HEK293 (cell line): ENCODE data around the gene OR14K1.
"Not testable (repeated sequence)": the region's sequence is repeated elsewhere in the genome, so short reads cannot be mapped to it uniquely, and the experiment has no call there.

Experiments used
- CTCF ChIA-PET: fragments of 350-600 bp; formaldehyde crosslinking; extraction: SDS; loops from one replicate; lab custom pipeline; 2021; ENCODE audit warnings: antibody characterized with exemption; lab: Yijun Ruan, JAX
- POLR2A ChIA-PET: fragments of 300-600 bp; formaldehyde crosslinking; extraction: SDS; loops from one replicate; lab custom pipeline; 2020; ENCODE audit warnings: antibody characterized with exemption, inconsistent platforms; lab: Yijun Ruan, JAX
- H3K27ac ChIP-seq: fragments of 200-500 bp; sonication (Bioruptor generic); 2 replicates; pipeline ENCODE4 v1.5.1; 2014; ENCODE audit warnings: low read depth, low read length, control low read depth, inconsistent platforms; ENCODE audit errors: extremely low read depth
- H3K36me3 ChIP-seq, 2 experiments: fragments of 200-500 bp in 1 of 2; sonication (Bioruptor generic) in 1 of 2; 1 replicate in 1 of 2; 2 replicates in 1 of 2; pipeline ENCODE4 v1.5.1; 2014 to 2017; ENCODE audit warnings: inconsistent platforms in 2 of 2, low read length in 2 of 2; ENCODE audit not compliant: control insufficient read depth in 2 of 2, insufficient read depth in 1 of 2
- H3K4me1 ChIP-seq: fragments of 200-500 bp; sonication (Bioruptor generic); 2 replicates; pipeline ENCODE4 v1.5.1; 2014; ENCODE audit warnings: mild to moderate bottlenecking, low read length, inconsistent platforms; ENCODE audit not compliant: control insufficient read depth, insufficient read depth
- H3K4me3 ChIP-seq: 2 replicates; pipeline ENCODE4 v1.5.1; 2011; ENCODE audit warnings: low read depth, mild to moderate bottlenecking, control low read depth, low read length, moderate library complexity
- H3K9me3 ChIP-seq: fragments of 200-500 bp; sonication (Bioruptor generic); 2 replicates; pipeline ENCODE4 v1.5.1; 2014; ENCODE audit warnings: low read depth, low read length, inconsistent platforms; ENCODE audit not compliant: control insufficient read depth, insufficient read depth
- CTCF ChIP-seq: fragments of 450-650 bp; formaldehyde crosslinking; IDR thresholded peaks from 2 replicates; pipeline ENCODE4 v1.5.1; 2016; ENCODE audit warnings: missing biosample characterization, missing genetic modification characterization
- FEZF1 ChIP-seq: fragments of 450-650 bp; formaldehyde crosslinking; IDR thresholded peaks from 2 replicates; pipeline ENCODE4 v1.5.1; 2016; ENCODE audit warnings: missing biosample characterization, missing genetic modification characterization
- KLF7 ChIP-seq: fragments of 450-650 bp; formaldehyde crosslinking; IDR thresholded peaks from 2 replicates; pipeline ENCODE4 v1.5.1; 2016; ENCODE audit warnings: missing biosample characterization, missing genetic modification characterization, borderline replicate concordance
- PRDM1 ChIP-seq: fragments of 450-650 bp; formaldehyde crosslinking; IDR thresholded peaks from 2 replicates; pipeline ENCODE4; 2016; ENCODE audit warnings: missing biosample characterization, missing genetic modification characterization
- RBAK ChIP-seq: fragments of 450-650 bp; formaldehyde crosslinking; IDR thresholded peaks from 2 replicates; pipeline ENCODE4 v1.5.1; 2016; ENCODE audit warnings: missing biosample characterization, missing genetic modification characterization
- SP2 ChIP-seq: fragments of 450-650 bp; formaldehyde crosslinking; IDR thresholded peaks from 2 replicates; pipeline ENCODE4 v1.5.1; 2016; ENCODE audit warnings: missing biosample characterization, missing genetic modification characterization
- SP3 ChIP-seq: fragments of 450-650 bp; formaldehyde crosslinking; IDR thresholded peaks from 2 replicates; pipeline ENCODE4 v1.5.1; 2016; ENCODE audit warnings: missing biosample characterization, missing genetic modification characterization
- ZBTB21 ChIP-seq: fragments of 450-650 bp; formaldehyde crosslinking; IDR thresholded peaks from 2 replicates; pipeline ENCODE4 v1.5.1; 2017; ENCODE audit warnings: missing biosample characterization, missing genetic modification characterization
- ZBTB7A ChIP-seq: fragments of 450-650 bp; formaldehyde crosslinking; IDR thresholded peaks from 2 replicates; pipeline ENCODE4 v1.5.1; 2016; ENCODE audit warnings: low read depth, missing biosample characterization, missing genetic modification characterization
- ZNF157 ChIP-seq: fragments of 450-650 bp; formaldehyde crosslinking; IDR thresholded peaks from 2 replicates; pipeline ENCODE4 v1.5.1; 2016; ENCODE audit warnings: missing biosample characterization, missing genetic modification characterization
- ZNF184 ChIP-seq: fragments of 450-650 bp; IDR thresholded peaks from 2 replicates; pipeline ENCODE4 v1.5.1; 2018; ENCODE audit warnings: missing biosample characterization, mild to moderate bottlenecking, missing genetic modification characterization
- ZNF398 ChIP-seq: fragments of 450-650 bp; formaldehyde crosslinking; IDR thresholded peaks from 2 replicates; pipeline ENCODE4 v1.5.1; 2017; ENCODE audit warnings: missing biosample characterization, missing genetic modification characterization
- ZNF423 ChIP-seq: fragments of 450-650 bp; formaldehyde crosslinking; IDR thresholded peaks from 2 replicates; pipeline ENCODE4 v1.5.1; 2016; ENCODE audit warnings: missing biosample characterization, missing genetic modification characterization
- ZNF48 ChIP-seq: fragments of 450-650 bp; formaldehyde crosslinking; IDR thresholded peaks from 2 replicates; pipeline ENCODE4 v1.5.1; 2016; ENCODE audit warnings: missing biosample characterization, missing genetic modification characterization
- ZNF529 ChIP-seq: fragments of 450-650 bp; formaldehyde crosslinking; IDR thresholded peaks from 2 replicates; pipeline ENCODE4 v1.5.1; 2017; ENCODE audit warnings: missing genetic modification characterization, missing biosample characterization; ENCODE audit not compliant: insufficient replicate concordance
- ZNF548 ChIP-seq: fragments of 450-650 bp; formaldehyde crosslinking; IDR thresholded peaks from 2 replicates; pipeline ENCODE4 v1.5.1; 2016; ENCODE audit warnings: missing biosample characterization, missing genetic modification characterization
- ZNF610 ChIP-seq: fragments of 450-650 bp; formaldehyde crosslinking; IDR thresholded peaks from 2 replicates; pipeline ENCODE4 v1.5.1; 2016; ENCODE audit warnings: missing biosample characterization, missing genetic modification characterization, borderline replicate concordance
- ZNF670 ChIP-seq: fragments of 450-650 bp; formaldehyde crosslinking; IDR thresholded peaks from 2 replicates; pipeline ENCODE4 v1.5.1; 2016; ENCODE audit warnings: missing biosample characterization, missing genetic modification characterization, low read depth
- ZNF707 ChIP-seq: fragments of 450-650 bp; formaldehyde crosslinking; IDR thresholded peaks from 2 replicates; pipeline ENCODE4 v1.5.1; 2016; ENCODE audit warnings: missing biosample characterization, missing genetic modification characterization
- ZNF76 ChIP-seq: fragments of 450-650 bp; formaldehyde crosslinking; IDR thresholded peaks from 2 replicates; pipeline ENCODE4; 2016; ENCODE audit warnings: low read depth, missing biosample characterization, missing genetic modification characterization, borderline replicate concordance
- ZNF777 ChIP-seq: fragments of 450-650 bp; formaldehyde crosslinking; IDR thresholded peaks from 2 replicates; pipeline ENCODE4 v1.5.1; 2017; ENCODE audit warnings: missing biosample characterization, missing genetic modification characterization, borderline replicate concordance
- ZNF791 ChIP-seq: fragments of 450-650 bp; formaldehyde crosslinking; IDR thresholded peaks from 2 replicates; pipeline ENCODE4 v1.5.1; 2016; ENCODE audit warnings: missing biosample characterization, missing genetic modification characterization
- TF ChIP-seq, protein P1 (sequence below): fragments of 450-650 bp; formaldehyde crosslinking; IDR thresholded peaks from 2 replicates; pipeline ENCODE4 v1.5.1; 2017; ENCODE audit warnings: missing biosample characterization, missing genetic modification characterization

OR14K1 gene, protein sequence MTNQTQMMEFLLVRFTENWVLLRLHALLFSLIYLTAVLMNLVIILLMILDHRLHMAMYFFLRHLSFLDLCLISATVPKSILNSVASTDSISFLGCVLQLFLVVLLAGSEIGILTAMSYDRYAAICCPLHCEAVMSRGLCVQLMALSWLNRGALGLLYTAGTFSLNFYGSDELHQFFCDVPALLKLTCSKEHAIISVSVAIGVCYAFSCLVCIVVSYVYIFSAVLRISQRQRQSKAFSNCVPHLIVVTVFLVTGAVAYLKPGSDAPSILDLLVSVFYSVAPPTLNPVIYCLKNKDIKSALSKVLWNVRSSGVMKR

GRCh38 chr1:247738315-247738714 lies at the start of gene OR14K1:
OR14K1 (plus strand) TSS chr1:247738615; CDS start chr1:247738615, 0 bp downstream.
- ChIA-PET POLR2A (no interaction called here), CTCF (no interaction called here)
- H3K4me3 ChIP-seq: no peak within 1 kb of the TSS
- H3K27ac ChIP-seq: no peak within 1 kb of the TSS
- H3K9me3 ChIP-seq: no peaks in the 10 kb centered on the region
- H3K4me1 ChIP-seq: no peaks in the 10 kb centered on the region
- no peaks in the 10 kb centered on the region for H3K36me3 ChIP-seq
- TF ChIP-seq RBAK (tag by site-specific recombination) (no peak), ZBTB7A (tag by site-specific recombination) (no peak), ZNF777 (tag by site-specific recombination) (no peak), ZNF610 (tag by site-specific recombination) (no peak), ZNF423 (tag by site-specific recombination) (no peak), ZBTB21 (tag by site-specific recombination) (no peak), CTCF (tag by site-specific recombination) (no peak), KLF7 (tag by site-specific recombination) (no peak), ZNF76 (tag by site-specific recombination) (no peak)

DNA sequence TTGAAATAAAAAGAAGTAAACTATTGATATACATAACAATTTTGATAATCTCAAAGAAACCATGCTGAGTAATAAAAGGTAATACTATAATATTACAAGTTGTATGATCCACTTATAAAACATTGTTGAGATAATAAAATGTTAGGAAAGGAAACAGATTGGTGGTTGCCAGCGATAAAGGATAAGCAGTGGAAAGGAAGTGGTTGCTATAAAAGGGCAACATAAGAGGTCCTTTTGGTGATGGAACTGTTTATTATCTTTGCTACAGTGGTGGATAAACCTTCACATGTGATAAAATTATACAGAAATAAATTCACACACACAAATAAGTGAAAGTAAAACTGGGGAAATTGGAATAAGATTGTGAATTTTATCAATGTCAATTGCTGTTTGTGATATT lies 37.1 kb upstream of the OR14K1 start:
- ChIA-PET CTCF (no interaction called here), POLR2A (no interaction called here)
- Histone ChIP-seq H3K9me3 (no peaks in the 10 kb centered on the region), H3K36me3 (no peaks in the 10 kb centered on the region), H3K4me1 (no peaks in the 10 kb centered on the region), H3K4me3 (no peak overlapping the region), H3K27ac (no peak overlapping the region)
- TF ChIP-seq ZNF791 (tag by site-specific recombination): no peak
- TF ChIP-seq ZNF777 (tag by site-specific recombination): no peak
- TF ChIP-seq ZNF157 (tag by site-specific recombination): no peak
- no peak for TF ChIP-seq ZNF548 (tag by site-specific recombination)
- no peak for TF ChIP-seq SP3 (tag by site-specific recombination)
- TF ChIP-seq PRDM1: no peak
- TF ChIP-seq ZNF184 (tag by site-specific recombination): no peak
- no peak for TF ChIP-seq ZNF398
- no peak for TF ChIP-seq ZNF670 (tag by site-specific recombination)
- no peak for TF ChIP-seq ZNF707 (tag by site-specific recombination)
- no peak for TF ChIP-seq SP2 (tag by site-specific recombination)
- no peak for TF ChIP-seq KLF7 (tag by site-specific recombination)
- no peak for TF ChIP-seq ZNF48 (tag by site-specific recombination)
- no peak for TF ChIP-seq ZNF529 (tag by site-specific recombination)
- TF ChIP-seq, protein P1, sequence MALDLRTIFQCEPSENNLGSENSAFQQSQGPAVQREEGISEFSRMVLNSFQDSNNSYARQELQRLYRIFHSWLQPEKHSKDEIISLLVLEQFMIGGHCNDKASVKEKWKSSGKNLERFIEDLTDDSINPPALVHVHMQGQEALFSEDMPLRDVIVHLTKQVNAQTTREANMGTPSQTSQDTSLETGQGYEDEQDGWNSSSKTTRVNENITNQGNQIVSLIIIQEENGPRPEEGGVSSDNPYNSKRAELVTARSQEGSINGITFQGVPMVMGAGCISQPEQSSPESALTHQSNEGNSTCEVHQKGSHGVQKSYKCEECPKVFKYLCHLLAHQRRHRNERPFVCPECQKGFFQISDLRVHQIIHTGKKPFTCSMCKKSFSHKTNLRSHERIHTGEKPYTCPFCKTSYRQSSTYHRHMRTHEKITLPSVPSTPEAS (tag by site-specific recombination): no peak
- TF ChIP-seq FEZF1 (tag by site-specific recombination): no peak

GRCh38 chr1:247710681-247711080 lies 27.7 kb upstream of the OR14K1 start:
- CTCF ChIA-PET, H3K36me3 ChIP-seq, H3K4me1 ChIP-seq, POLR2A ChIA-PET, H3K4me3 ChIP-seq, H3K27ac ChIP-seq, H3K9me3 ChIP-seq: not testable (repeated sequence)
